Body of pancreas (tissue), 4 donors: ENCODE measurements around the gene SYNGR4. TPM values are rescaled to one million over a fixed set of nuclear protein-coding genes. Genes with fewer than 3 reads are reported as not detected.

ENCODE experiments used
- ATAC-seq: fragments of 150-250 bp; one replicate; pipeline ENCODE4 v1.9.1; 2016
- DNase-seq, 4 donors: peaks; one replicate each; pipeline ENCODE4 v3.0.0-alpha.2; 2019
- H3K27ac ChIP-seq, 4 donors: fragments of 200-600 bp; sonication (generic); 1 replicate in 3 of 4; 2 replicates in 1 of 4; pipeline versions ENCODE4 v1.5.1 to v1.6.1; 2016 to 2019; ENCODE audit warnings: mild to moderate bottlenecking in 1 of 4, mixed read lengths in 1 of 4, moderate library complexity in 1 of 4
- H3K27me3 ChIP-seq, 2 donors: fragments of 200-600 bp; sonication (generic); one replicate each; pipeline ENCODE4 v1.6.0; 2016; ENCODE audit warnings: mild to moderate bottlenecking in 1 of 2
- H3K36me3 ChIP-seq, 2 donors: fragments of 200-600 bp; sonication (generic); replicated peaks in 1 of 2; 2 replicates each; pipeline ENCODE4 v1.5.1; 2016; ENCODE audit warnings: low read depth in 2 of 2; ENCODE audit not compliant: insufficient read depth in 1 of 2
- H3K4me1 ChIP-seq: fragments of 200-600 bp; sonication (generic); one replicate; pipeline ENCODE4 v1.6.0; 2016
- H3K4me3 ChIP-seq, 2 donors: fragments of 200-600 bp; sonication (generic); 1 replicate in 1 of 2; 2 replicates in 1 of 2; pipeline ENCODE4 v1.5.1; 2016 to 2019
- H3K9me3 ChIP-seq, 3 donors: fragments of 200-600 bp; sonication (generic); 1 replicate in 2 of 3; 2 replicates in 1 of 3; pipeline ENCODE4 v1.5.1; 2016
- CTCF ChIP-seq, 7 experiments: fragments of 450-650 bp in 4 of 7; fragments of 200-600 bp in 3 of 7; sonication (generic) in 3 of 7; IDR thresholded peaks; one replicate each; pipeline ENCODE4 v1.5.1; 2016 to 2019; ENCODE audit warnings: antibody characterized with exemption in 7 of 7
- POLR2A ChIP-seq, 3 donors: fragments of 450-650 bp; IDR thresholded peaks; one replicate each; pipeline ENCODE4 v1.6.1; 2016; ENCODE audit warnings: antibody characterized with exemption in 3 of 3, mild to moderate bottlenecking in 2 of 3
- WGBS, 2 donors: methylation state at CpG; one replicate each; pipeline ENCODE4 v1.1.5; 2017; 5-methylcytosine and 5-hydroxymethylcytosine counted together
- intact Hi-C: fragments of 100-400 bp; cut with DNase I; formaldehyde crosslinking; loops from one replicate; pipeline ENCODE4 v1.15.1; 2023
- total RNA-seq, 2 donors: library from RNA; depleted of rRNA; stranded (reverse); fragments of >200 nt; gene quantifications; one replicate each; pipeline ENCODE4 v1.1.0, GENCODE V29; 2016

Gene SYNGR4
- total RNA-seq, 2 donors from 2014 or later, result 0.78 TPM; not detected in 1

GRCh38 chr19:48319647-48320541 lies 44.3 kb upstream of the SYNGR4 start:
- Histone ChIP-seq H3K4me1 (peaks cover 24% of the 10 kb centered on the region), H3K4me3 (no peak overlapping the region), H3K36me3 (no peaks in the 10 kb centered on the region), H3K27me3 (no peaks in the 10 kb centered on the region), H3K27ac (peak overlapping the region in 3 of 4 donors; percentile 96 to 98 (median 96)), H3K9me3 (no peaks in the 10 kb centered on the region)
- intact Hi-C loops, result loop anchor here (10.0 kb wide), 1 partner anchor 275 kb away; no protein-coding TSS in a partner anchor
- TF ChIP-seq POLR2A (IDR thresholded peaks at IDR 0.05) (no peak), CTCF (IDR thresholded peaks at IDR 0.05) (peak; percentile 81 to 88 (median 83))
- peak; percentile 39 for ATAC-seq
- WGBS, 2 donors, result 18 to 25% methylated on average over 10 to 16 of the region's 16 CpGs
- DNase-seq, result peak; percentile 87 to 93 (median 88)

DNA sequence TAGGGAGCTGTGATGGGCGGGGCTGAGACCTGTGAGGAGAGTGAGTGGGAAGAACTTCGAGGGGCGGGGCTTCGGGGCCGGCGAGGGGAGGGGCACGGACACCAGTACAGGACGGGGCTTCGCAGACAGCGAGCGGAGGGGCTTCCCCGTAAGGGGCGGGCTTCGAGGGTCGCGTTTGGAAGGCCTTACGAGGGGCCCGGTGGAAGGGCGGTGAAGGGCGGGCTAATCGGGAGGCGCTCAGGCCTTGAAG lies 42.9 kb upstream of the SYNGR4 start:
- Histone ChIP-seq H3K27me3 (no peaks in the 10 kb centered on the region), H3K9me3 (no peaks in the 10 kb centered on the region), H3K4me3 (peak overlapping the region; percentile 6 to 42), H3K27ac (peak overlapping the region; percentile 96 to 98 (median 97)), H3K36me3 (no peaks in the 10 kb centered on the region), H3K4me1 (peaks cover 36% of the 10 kb centered on the region)
- ATAC-seq (peak; percentile 84), DNase-seq (peak; percentile 97 to 99 (median 98))
- 1 to 2% methylated on average over 20 to 22 of the region's 22 CpGs for WGBS, 2 donors
- intact Hi-C loops, result no loop called here
- no peak for TF ChIP-seq POLR2A (IDR thresholded peaks at IDR 0.05)
- TF ChIP-seq CTCF (IDR thresholded peaks at IDR 0.05), result no peak

DNA sequence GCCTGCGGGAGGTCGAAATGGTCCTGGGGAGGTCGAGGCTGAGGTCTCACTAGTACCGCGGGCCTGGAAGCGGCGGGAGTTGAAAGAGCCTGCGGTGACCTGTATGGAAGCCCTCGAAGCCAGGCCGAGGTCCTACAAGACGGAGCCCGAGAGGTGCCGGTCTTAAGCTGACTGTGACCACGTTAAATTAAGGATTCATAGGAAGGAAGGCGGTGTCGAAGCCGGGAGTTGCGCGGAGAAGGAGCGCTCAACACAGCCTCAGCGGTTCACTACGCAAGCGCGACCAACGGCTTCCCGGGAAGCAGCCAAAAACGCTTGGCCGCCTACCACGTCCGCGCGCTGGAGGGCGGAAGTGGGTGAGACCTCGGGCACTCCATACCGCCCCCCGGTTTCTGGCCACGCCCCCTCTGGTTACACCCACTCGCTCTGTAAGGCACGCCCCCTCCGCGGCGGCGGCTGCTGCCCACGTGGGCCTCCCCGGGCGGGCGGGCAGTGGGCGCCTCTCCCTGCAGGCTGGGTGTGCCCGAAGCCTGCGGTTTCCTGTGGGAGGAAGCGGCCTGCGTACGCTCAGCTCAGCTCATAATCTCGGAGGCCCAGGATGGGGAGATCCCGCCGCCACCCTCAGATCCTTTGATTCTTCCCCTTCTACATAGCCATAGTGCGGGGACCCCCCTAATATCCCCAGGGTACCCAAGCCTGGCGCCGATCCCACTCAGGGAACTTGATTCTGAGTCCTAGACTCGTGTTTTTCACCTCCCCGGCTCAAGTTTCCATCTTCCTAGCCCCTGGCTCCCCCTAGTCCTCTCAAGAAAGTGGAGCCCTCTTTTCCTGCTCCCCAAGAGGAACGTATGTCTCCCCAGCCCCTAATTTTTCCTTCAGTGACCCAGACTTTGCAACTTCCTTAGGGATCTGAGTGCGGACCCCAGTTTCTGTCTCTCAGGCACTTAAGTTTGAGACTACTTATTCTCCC lies 42.3 kb upstream of the SYNGR4 start:
- H3K36me3 ChIP-seq, result no peaks in the 10 kb centered on the region
- H3K27ac ChIP-seq, result peak overlapping the region; percentile 96 to 98 (median 97)
- intact Hi-C loops, result no loop called here
- no peaks in the 10 kb centered on the region for H3K9me3 ChIP-seq
- peak in 4 of 7 experiments; percentile 17 to 44 (median 26) for TF ChIP-seq CTCF (IDR thresholded peaks at IDR 0.05)
- peak; percentile 75 to 90 (median 87) for TF ChIP-seq POLR2A (IDR thresholded peaks at IDR 0.05)
- H3K27me3 ChIP-seq, result no peaks in the 10 kb centered on the region
- WGBS, 2 donors, result 3 to 9% methylated on average over 21 to 57 of the region's 63 CpGs
- DNase-seq, result peak; percentile 98 to 99 (median 99)
- H3K4me3 ChIP-seq, result peak overlapping the region; percentile 6 to 42
- ATAC-seq, result peak; percentile 89
- H3K4me1 ChIP-seq, result peaks cover 36% of the 10 kb centered on the region

- WGBS, 2 donors, result 7 to 11% methylated on average over 22 of the region's 22 CpGs
- peak in 2 of 3 donors; percentile 51 to 77 for TF ChIP-seq POLR2A (IDR thresholded peaks at IDR 0.05)
- TF ChIP-seq CTCF (IDR thresholded peaks at IDR 0.05), result no peak
- intact Hi-C loops, result no loop called here
- Histone ChIP-seq H3K4me1 (peaks cover 38% of the 10 kb centered on the region), H3K9me3 (no peaks in the 10 kb centered on the region), H3K27me3 (no peaks in the 10 kb centered on the region), H3K4me3 (no peak within 1 kb of the TSS), H3K27ac (peak within 1 kb of the TSS in 3 of 4 donors; percentile 44 to 58 (median 56)), H3K36me3 (no peaks in the 10 kb centered on the region)
- DNase-seq, result peak; percentile 40 to 58 (median 52)
- ATAC-seq, result no peak
These were observed 38.8 kb upstream of the SYNGR4 start, which contains the start of gene EMP3 for GRCh38 chr19:48325265-48325910. Gene EMP3 (plus strand): TSS chr19:48325552. CDS start chr19:48326845, 1,293 bp downstream.
